Stimulated activated memory B cell treated with anti-CD40 and anti-IgM and Interleukin-4, amounts not matched to agents 10 μg/mL and 1 μg/mL and 100 μg/mL, for 72 hours (primary cell): ENCODE measurements around the gene RFTN1.
"Not testable (repeated sequence)": the region's sequence is repeated elsewhere in the genome, so short reads cannot be mapped to it uniquely, and the experiment has no call there.

Source experiments
- ATAC-seq: fragments of 150-1000 bp; cut with Tn5 transposase; 2 replicates; pipeline ENCODE4 v1.10.0; 2021
- H3K27ac Mint-ChIP-seq: one replicate; pipeline ENCODE4 v1.8.0; 2022; ENCODE audit warnings: mild to moderate bottlenecking, mixed read lengths
- H3K27me3 Mint-ChIP-seq: one replicate; pipeline ENCODE4 v1.8.0; 2022; ENCODE audit warnings: mixed read lengths
- H3K36me3 Mint-ChIP-seq: one replicate; pipeline ENCODE4 v1.8.0; 2022; ENCODE audit warnings: mixed read lengths
- H3K4me1 Mint-ChIP-seq: one replicate; pipeline ENCODE4 v1.8.0; 2022; ENCODE audit warnings: mixed read lengths
- H3K4me3 Mint-ChIP-seq: one replicate; pipeline ENCODE4 v1.8.0; 2022; ENCODE audit warnings: mild to moderate bottlenecking, moderate library complexity, mixed read lengths
- H3K9me3 Mint-ChIP-seq: one replicate; pipeline ENCODE4 v1.8.0; 2022; ENCODE audit warnings: mixed read lengths

RFTN1 gene

DNA sequence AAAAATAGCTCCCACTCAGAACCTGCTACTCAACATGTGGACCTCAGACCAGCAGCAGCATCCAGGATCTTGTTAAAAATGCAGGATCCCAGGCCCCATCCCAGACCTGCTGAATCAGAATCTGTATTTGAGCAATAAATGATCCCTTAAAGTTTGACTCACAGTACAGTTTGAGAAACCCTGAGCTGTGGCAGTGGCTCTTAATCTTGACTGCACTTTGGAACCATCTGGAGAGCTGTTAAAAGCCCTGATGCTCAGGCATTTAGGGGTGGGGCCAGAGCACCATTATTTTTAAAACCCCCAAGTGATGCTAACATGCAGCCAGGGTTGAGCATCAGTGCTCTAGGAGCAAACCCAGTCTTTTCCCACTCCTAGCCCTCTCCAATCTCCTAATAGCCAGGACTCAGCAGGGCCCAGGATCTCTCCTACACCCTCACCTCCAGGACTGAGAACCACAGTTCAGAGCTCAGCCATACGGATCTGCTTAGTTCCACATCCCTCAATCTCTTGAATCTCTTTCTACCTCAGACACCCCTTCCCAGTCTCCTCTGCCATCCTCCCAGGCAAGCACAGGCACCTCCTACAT, 10.2 kb downstream of the RFTN1 start:
- Mint-ChIP-seq H3K27me3 (peaks cover 19% of the 10 kb centered on the region), H3K36me3 (peaks cover 83% of the 10 kb centered on the region), H3K4me1 (peaks cover 73% of the 10 kb centered on the region), H3K27ac (peak overlapping the region; percentile 100), H3K9me3 (peaks cover 4% of the 10 kb centered on the region), H3K4me3 (peak overlapping the region; percentile 28)
- ATAC-seq, result no peak

- Mint-ChIP-seq H3K27ac (peak overlapping the region; percentile 100), H3K27me3 (peaks cover 12% of the 10 kb centered on the region), H3K9me3 (peaks cover under 1% of the 10 kb centered on the region), H3K4me3 (peak overlapping the region; percentile 9), H3K4me1 (peaks cover 72% of the 10 kb centered on the region), H3K36me3 (peaks cover 81% of the 10 kb centered on the region)
- ATAC-seq, result no peak
Observed at GRCh38 chr3:16502347-16502908, 11.1 kb downstream of the RFTN1 start.

- Mint-ChIP-seq H3K9me3 (no peaks in the 10 kb centered on the region), H3K4me3 (no peak overlapping the region), H3K27ac (no peak overlapping the region), H3K36me3 (peaks cover 81% of the 10 kb centered on the region), H3K27me3 (peaks cover 9% of the 10 kb centered on the region), H3K4me1 (peaks cover 73% of the 10 kb centered on the region)
- ATAC-seq, result no peak
Observed at GRCh38 chr3:16501376-16501775, 12.1 kb downstream of the RFTN1 start.

DNA sequence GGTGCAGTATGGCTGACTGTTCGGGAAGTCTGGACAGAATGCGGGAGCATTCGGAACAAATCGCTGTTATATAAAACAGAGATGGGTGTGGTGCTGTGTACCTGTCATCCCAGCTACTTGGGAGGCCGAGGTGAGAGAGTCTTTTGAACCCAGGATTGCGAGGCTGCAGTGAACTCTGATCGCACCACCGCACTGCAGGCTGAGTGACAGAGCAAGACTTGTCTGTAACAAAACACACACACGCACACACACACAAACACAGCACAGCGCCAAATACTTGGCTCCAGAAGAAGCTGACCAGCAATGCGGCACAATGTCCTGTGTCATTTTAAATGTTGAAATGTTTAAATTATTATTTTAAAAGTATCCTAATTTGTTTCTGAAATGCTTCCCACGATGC, 12.6 kb downstream of the RFTN1 start:
- peaks cover 81% of the 10 kb centered on the region for H3K36me3 Mint-ChIP-seq
- no peak overlapping the region for H3K4me3 Mint-ChIP-seq
- peaks cover 73% of the 10 kb centered on the region for H3K4me1 Mint-ChIP-seq
- H3K27ac Mint-ChIP-seq, result no peak overlapping the region
- no peak for ATAC-seq
- H3K9me3 Mint-ChIP-seq, result no peaks in the 10 kb centered on the region
- H3K27me3 Mint-ChIP-seq, result peaks cover 9% of the 10 kb centered on the region

GRCh38 chr3:16500093-16500492, 13.4 kb downstream of the RFTN1 start:
- ATAC-seq, result no peak
- H3K36me3 Mint-ChIP-seq, result peaks cover 79% of the 10 kb centered on the region
- H3K27ac Mint-ChIP-seq, result no peak overlapping the region
- H3K9me3 Mint-ChIP-seq, result no peaks in the 10 kb centered on the region
- peaks cover 9% of the 10 kb centered on the region for H3K27me3 Mint-ChIP-seq
- H3K4me1 Mint-ChIP-seq, result peaks cover 73% of the 10 kb centered on the region
- no peak overlapping the region for H3K4me3 Mint-ChIP-seq

DNA sequence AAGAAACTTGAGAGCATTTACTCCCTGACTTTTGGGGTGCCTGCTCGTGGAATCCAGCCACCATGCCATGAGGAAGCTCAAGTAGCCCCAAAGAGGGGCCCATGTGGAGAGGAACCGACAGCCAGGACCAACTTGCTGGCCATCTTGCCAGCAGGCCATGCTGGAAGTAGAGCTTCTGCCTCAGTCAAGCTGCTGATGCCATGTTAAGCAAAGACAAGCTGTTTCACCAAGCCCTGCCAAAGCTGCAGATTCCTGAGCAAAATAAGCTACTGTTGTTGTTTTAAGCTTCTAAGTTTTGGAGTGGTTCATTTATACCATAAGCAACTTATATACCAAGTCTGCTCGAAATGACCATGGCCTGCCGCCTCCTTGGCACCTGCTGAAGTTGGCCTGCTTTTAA, 14.1 kb downstream of the RFTN1 start:
- H3K27me3 Mint-ChIP-seq, result peaks cover 9% of the 10 kb centered on the region

GRCh38 chr3:16498130-16498890, 15.2 kb downstream of the RFTN1 start:
- H3K36me3 Mint-ChIP-seq, result peaks cover 75% of the 10 kb centered on the region
- ATAC-seq, result peak; percentile 62
- no peaks in the 10 kb centered on the region for H3K9me3 Mint-ChIP-seq
- H3K27ac Mint-ChIP-seq, result peak overlapping the region; percentile 65
- peaks cover 2% of the 10 kb centered on the region for H3K27me3 Mint-ChIP-seq
- H3K4me3 Mint-ChIP-seq, result no peak overlapping the region
- H3K4me1 Mint-ChIP-seq, result peaks cover 63% of the 10 kb centered on the region

More for the DNA sequence above, 14.1 kb downstream of the RFTN1 start:
- H3K9me3 Mint-ChIP-seq, result no peaks in the 10 kb centered on the region
- H3K4me3 Mint-ChIP-seq, result no peak overlapping the region
- peaks cover 79% of the 10 kb centered on the region for H3K36me3 Mint-ChIP-seq
- H3K4me1 Mint-ChIP-seq, result peaks cover 73% of the 10 kb centered on the region
- H3K27ac Mint-ChIP-seq, result peak overlapping the region; percentile 65
- ATAC-seq, result no peak

DNA sequence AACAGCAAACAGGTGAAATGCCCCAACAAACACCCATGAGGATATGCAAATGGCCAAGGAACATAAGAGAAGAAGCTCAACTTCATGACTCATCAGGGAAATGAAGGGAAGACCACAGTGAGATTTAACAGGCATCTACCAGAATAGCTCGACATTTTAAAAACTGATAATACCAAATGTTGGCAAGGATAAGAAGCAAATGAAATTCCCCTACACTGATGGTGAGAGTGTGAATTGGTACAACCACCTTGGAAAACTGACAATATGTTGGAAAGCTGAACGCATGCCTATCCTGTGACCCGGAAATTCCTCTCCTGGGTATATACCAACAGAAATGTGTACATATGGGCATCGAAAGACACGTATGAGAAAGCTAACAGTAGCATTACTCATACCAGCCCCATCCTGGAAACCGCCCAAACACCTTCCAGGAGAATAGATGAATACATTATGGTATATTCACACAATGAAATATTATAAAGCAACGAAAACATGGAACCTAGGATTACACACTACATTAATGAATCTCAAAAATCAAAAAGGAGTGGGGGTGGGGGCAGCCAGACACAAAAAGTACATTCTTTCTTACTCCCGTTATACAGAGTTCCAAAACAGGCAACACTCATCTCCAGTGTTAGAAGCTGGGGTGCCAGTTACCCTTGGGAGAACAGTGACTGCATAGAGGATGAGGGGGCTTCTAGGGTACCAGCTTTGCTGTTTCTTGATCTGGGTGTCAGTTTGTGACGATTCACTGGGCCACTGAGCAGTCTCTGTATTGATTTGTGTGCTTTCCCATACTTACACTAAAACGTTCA, 16.9 kb downstream of the RFTN1 start:
- H3K36me3 Mint-ChIP-seq, result peaks cover 77% of the 10 kb centered on the region
- H3K27me3 Mint-ChIP-seq, result no peaks in the 10 kb centered on the region
- H3K9me3 Mint-ChIP-seq, result no peaks in the 10 kb centered on the region
- H3K4me1 Mint-ChIP-seq, result peaks cover 57% of the 10 kb centered on the region
- peak; percentile 64 for ATAC-seq
- peak overlapping the region; percentile 42 for H3K27ac Mint-ChIP-seq
- no peak overlapping the region for H3K4me3 Mint-ChIP-seq

DNA sequence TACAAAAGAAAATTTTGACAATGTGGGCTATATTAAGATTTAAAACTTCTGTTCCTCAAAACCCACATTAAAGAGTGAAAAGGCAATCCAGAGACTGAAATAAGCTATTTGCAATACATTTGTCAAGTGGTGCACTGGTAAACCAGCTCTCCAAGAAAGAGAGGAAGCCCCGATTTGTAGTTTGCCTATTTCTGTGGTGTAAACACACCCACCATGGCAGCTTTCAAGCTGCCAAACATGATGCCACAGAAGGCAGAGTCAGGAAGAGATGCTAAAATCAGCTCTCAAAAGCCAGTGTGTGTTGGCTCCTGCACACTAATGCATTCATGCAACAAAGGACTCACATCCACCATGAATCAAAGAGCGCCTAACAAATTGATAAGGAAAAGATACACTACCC, 17.5 kb downstream of the RFTN1 start:
- Mint-ChIP-seq H3K27ac (no peak overlapping the region), H3K27me3 (no peaks in the 10 kb centered on the region), H3K36me3 (peaks cover 83% of the 10 kb centered on the region), H3K9me3 (peaks cover 1% of the 10 kb centered on the region), H3K4me3 (no peak overlapping the region), H3K4me1 (peaks cover 63% of the 10 kb centered on the region)
- peak; percentile 31 for ATAC-seq

- H3K4me1 Mint-ChIP-seq, result peaks cover 72% of the 10 kb centered on the region
- no peak overlapping the region for H3K4me3 Mint-ChIP-seq
- no peaks in the 10 kb centered on the region for H3K27me3 Mint-ChIP-seq
- H3K27ac Mint-ChIP-seq, result peak overlapping the region; percentile 46
- peaks cover 83% of the 10 kb centered on the region for H3K36me3 Mint-ChIP-seq
- H3K9me3 Mint-ChIP-seq, result peaks cover 3% of the 10 kb centered on the region
- no peak for ATAC-seq
Observed at GRCh38 chr3:16494814-16495431, 18.6 kb downstream of the RFTN1 start.

- Mint-ChIP-seq H3K36me3 (peaks cover 86% of the 10 kb centered on the region), H3K9me3 (peaks cover 3% of the 10 kb centered on the region), H3K27ac (no peak overlapping the region), H3K27me3 (no peaks in the 10 kb centered on the region), H3K4me1 (peaks cover 74% of the 10 kb centered on the region), H3K4me3 (no peak overlapping the region)
- no peak for ATAC-seq
Observed at GRCh38 chr3:16494094-16494493, 19.4 kb downstream of the RFTN1 start.

- no peak overlapping the region for H3K4me3 Mint-ChIP-seq
- H3K27ac Mint-ChIP-seq, result no peak overlapping the region
- peaks cover 3% of the 10 kb centered on the region for H3K9me3 Mint-ChIP-seq
- no peaks in the 10 kb centered on the region for H3K27me3 Mint-ChIP-seq
- ATAC-seq, result no peak
- peaks cover 52% of the 10 kb centered on the region for H3K4me1 Mint-ChIP-seq
- peaks cover 87% of the 10 kb centered on the region for H3K36me3 Mint-ChIP-seq
Observed at GRCh38 chr3:16490062-16490619, 23.4 kb downstream of the RFTN1 start.

DNA sequence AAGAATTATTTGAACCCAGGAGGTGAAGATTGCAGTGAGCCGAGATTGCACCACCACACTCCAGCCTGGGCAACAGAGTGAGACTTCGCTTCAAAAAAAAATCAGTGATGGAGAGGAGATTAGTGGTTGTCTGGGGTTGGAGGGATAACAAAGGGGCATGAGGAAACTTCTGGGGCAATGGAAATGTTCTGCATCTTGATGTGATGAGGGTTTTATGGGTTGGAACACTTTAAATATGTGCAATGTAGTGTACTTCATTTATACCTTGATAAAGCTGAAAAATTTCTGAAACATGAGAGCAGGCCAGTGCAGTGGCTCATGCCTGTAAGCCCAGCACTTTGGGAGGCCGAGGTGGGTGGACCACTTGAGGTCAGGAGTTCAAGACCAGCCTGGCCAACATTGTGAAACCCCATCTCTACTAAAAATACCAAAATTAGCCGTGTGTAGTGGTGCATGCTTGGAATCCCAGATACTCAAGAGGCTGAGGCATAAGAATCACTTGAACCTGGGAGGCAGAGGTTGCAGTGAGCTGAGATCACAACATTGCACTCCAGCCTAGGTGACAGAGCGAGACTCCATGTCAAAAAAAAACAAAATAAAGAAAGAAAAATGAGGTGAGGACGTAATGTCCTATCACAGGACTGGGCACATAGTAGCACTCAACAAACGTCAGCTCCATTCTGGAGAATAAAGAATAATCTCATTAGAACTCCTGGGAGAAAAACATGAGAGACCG, 24.0 kb downstream of the RFTN1 start:
- not testable (repeated sequence) for ATAC-seq, H3K4me3 Mint-ChIP-seq, H3K27me3 Mint-ChIP-seq, H3K27ac Mint-ChIP-seq, H3K9me3 Mint-ChIP-seq
- peaks cover 50% of the 10 kb centered on the region for H3K4me1 Mint-ChIP-seq
- H3K36me3 Mint-ChIP-seq, result peaks cover 84% of the 10 kb centered on the region

GRCh38 chr3:16488637-16489036, 24.9 kb downstream of the RFTN1 start:
- Mint-ChIP-seq H3K4me1 (peaks cover 56% of the 10 kb centered on the region), H3K27me3 (no peaks in the 10 kb centered on the region), H3K27ac (no peak overlapping the region), H3K4me3 (no peak overlapping the region), H3K36me3 (peaks cover 87% of the 10 kb centered on the region), H3K9me3 (peaks cover 3% of the 10 kb centered on the region)
- ATAC-seq, result no peak
